CD4-positive, alpha-beta T cell (primary cell): Measurements from ENCODE around the gene CHPF2. TPM values are rescaled to one million over a fixed set of nuclear protein-coding genes. Genes with fewer than 3 reads are reported as not detected.
A peak's percentile ranks its signal among the peaks of the same experiment; 100 is the strongest.

Source experiments
- ATAC-seq: fragments of 200-7000 bp; cut with Tn5 transposase; one replicate; pipeline ENCODE4 v1.10.0; 2022; ENCODE audit warnings: mild to moderate bottlenecking; ENCODE audit not compliant: poor library complexity
- CTCF ChIA-PET: fragments of 350-600 bp; sonication (Branson Sonifier 250); formaldehyde crosslinking; loops from one replicate; lab custom pipeline; 2021; ENCODE audit warnings: antibody characterized with exemption, inconsistent platforms; lab: Charles Lee
- POLR2A ChIA-PET: fragments of 350-600 bp; sonication (Branson Sonifier 250); formaldehyde crosslinking; loops from one replicate; lab custom pipeline; 2021; ENCODE audit warnings: antibody characterized with exemption, inconsistent platforms; lab: Charles Lee
- DNase-seq, 14 experiments: peaks; one replicate each; pipeline ENCODE4 v3.0.0-alpha.2; 2013 to 2020; ENCODE audit warnings: mixed read lengths in 2 of 14
- H3K27ac ChIP-seq, 2 donors: one replicate each; pipeline versions ENCODE4 v1.5.1 to v1.7.0; 2013; ENCODE audit warnings: low read length in 2 of 2, low read depth in 1 of 2, mild to moderate bottlenecking in 1 of 2
- H3K27me3 ChIP-seq, 2 experiments: 1 replicate in 1 of 2; 2 replicates in 1 of 2; pipeline versions ENCODE4 v1.6.1 to v1.7.0; 2013; ENCODE audit warnings: low read length in 2 of 2, control low read depth in 1 of 2, mild to moderate bottlenecking in 1 of 2, moderate library complexity in 1 of 2; ENCODE audit not compliant: insufficient read depth in 2 of 2, control insufficient read depth in 1 of 2
- H3K36me3 ChIP-seq: one replicate; pipeline ENCODE4 v1.6.1; 2013; ENCODE audit warnings: low read length, control low read depth; ENCODE audit not compliant: insufficient read depth
- H3K4me1 ChIP-seq: one replicate; pipeline ENCODE4 v1.6.1; 2013; ENCODE audit warnings: low read length, control low read depth; ENCODE audit not compliant: insufficient read depth
- H3K4me3 ChIP-seq: one replicate; pipeline ENCODE4 v1.5.1; 2013; ENCODE audit warnings: mild to moderate bottlenecking, low read length, moderate library complexity
- H3K9me3 ChIP-seq, 2 experiments: 1 replicate in 1 of 2; 2 replicates in 1 of 2; pipeline versions ENCODE4 v1.6.1 to v1.7.0; 2013; ENCODE audit warnings: low read length in 2 of 2, mild to moderate bottlenecking in 2 of 2, control low read depth in 1 of 2, moderate library complexity in 1 of 2; ENCODE audit not compliant: control insufficient read depth in 1 of 2, insufficient read depth in 1 of 2
- H3K27ac Mint-ChIP-seq: one replicate; pipeline ENCODE4 v1.8.0; 2020; ENCODE audit warnings: mixed read lengths
- H3K27me3 Mint-ChIP-seq: one replicate; pipeline ENCODE4 v1.8.0; 2021; ENCODE audit warnings: mixed read lengths
- H3K36me3 Mint-ChIP-seq: one replicate; pipeline ENCODE4 v1.8.0; 2021; ENCODE audit warnings: low read depth, mixed read lengths
- H3K4me1 Mint-ChIP-seq: one replicate; pipeline ENCODE4 v1.8.0; 2021; ENCODE audit warnings: low read depth, mixed read lengths
- H3K4me3 Mint-ChIP-seq: one replicate; pipeline ENCODE4 v1.8.0; 2020; ENCODE audit warnings: mild to moderate bottlenecking, mixed read lengths
- H3K9me3 Mint-ChIP-seq: one replicate; pipeline ENCODE4 v1.8.0; 2020; ENCODE audit warnings: mixed read lengths
- CTCF ChIP-seq: fragments of 200-600 bp; IDR thresholded peaks from one replicate; pipeline ENCODE4 v1.8.0; 2022; ENCODE audit warnings: antibody characterized with exemption, mild to moderate bottlenecking
- intact Hi-C, 2 experiments: fragments of 100-400 bp; cut with DNase I in 1 of 2; cut with micrococcal nuclease in 1 of 2; formaldehyde crosslinking; loops; one replicate each; pipeline versions ENCODE4 v1.15.1 to v1.9.0; 2023 to 2025; cut with DNase I, micrococcal nuclease
- total RNA-seq, 174 experiments: library from RNA in 2 of 174; stranded (reverse) in 2 of 174; gene quantifications; one replicate each; pipeline ENCODE4 v1.2.3 and lab custom pipeline; 2021 to 2026

The CHPF2 gene
- total RNA-seq, 2 experiments from 2014 or later, result 29.6 to 30.5 TPM

GRCh38 chr7:151245360-151246101 is 13.2 kb downstream of the CHPF2 start:
- Histone ChIP-seq H3K36me3 (no peaks in the 10 kb centered on the region), H3K9me3 (no peaks in the 10 kb centered on the region), H3K27me3 (peaks cover 39 to 42% of the 10 kb centered on the region in 2 experiments), H3K4me1 (peaks cover 57% of the 10 kb centered on the region), H3K27ac (no peak overlapping the region), H3K4me3 (peak overlapping the region; percentile 47)
- H3K36me3 Mint-ChIP-seq, result no peaks in the 10 kb centered on the region
- peaks cover 52% of the 10 kb centered on the region for H3K4me1 Mint-ChIP-seq
- CTCF ChIA-PET, result interaction anchor here (0.7 to 2.7 kb wide), 3 partner anchors 10 to 122 kb away, joined by 3 to 15 read pairs (median 9); no protein-coding TSS in a partner anchor
- H3K27ac Mint-ChIP-seq, result no peak overlapping the region
- peaks cover 55% of the 10 kb centered on the region for H3K27me3 Mint-ChIP-seq
- intact Hi-C loops, result loop anchor here (1.0 to 10.0 kb wide), 5 partner anchors 19 to 121 kb away; partner anchors contain the start of genes ABCF2 (in 2 of the 2) and GBX1 (in 2 of the 2)
- TF ChIP-seq CTCF, result peak; percentile 74
- peak; percentile 43 to 86 (median 60) for DNase-seq
- ATAC-seq, result peak; percentile 68
- peak overlapping the region; percentile 54 for H3K4me3 Mint-ChIP-seq
- H3K9me3 Mint-ChIP-seq, result no peaks in the 10 kb centered on the region
- POLR2A ChIA-PET, result interaction anchor here (1.5 to 2.9 kb wide), 2 partner anchors 19 to 274 kb away, joined by 4 to 25 read pairs; partner anchors contain the start of genes ABCF2 and RHEB

GRCh38 chr7:151246102-151246850 is 14.0 kb downstream of the CHPF2 start:
- no peak overlapping the region for H3K27ac Mint-ChIP-seq
- no peaks in the 10 kb centered on the region for H3K9me3 Mint-ChIP-seq
- H3K4me1 Mint-ChIP-seq, result peaks cover 60% of the 10 kb centered on the region
- no peak for ATAC-seq
- H3K4me3 Mint-ChIP-seq, result peak overlapping the region; percentile 54
- H3K36me3 Mint-ChIP-seq, result no peaks in the 10 kb centered on the region
- no peaks in the 10 kb centered on the region for H3K9me3 ChIP-seq
- DNase-seq, result no peak
- no peak overlapping the region for H3K27ac ChIP-seq
- TF ChIP-seq CTCF, result no peak
- CTCF ChIA-PET, result interaction anchor here (0.7 to 2.7 kb wide), 2 partner anchors 39 to 122 kb away, joined by 3 to 15 read pairs; no protein-coding TSS in a partner anchor
- H3K27me3 ChIP-seq, result peaks cover 47 to 50% of the 10 kb centered on the region in 2 experiments
- H3K36me3 ChIP-seq, result no peaks in the 10 kb centered on the region
- peaks cover 63% of the 10 kb centered on the region for H3K27me3 Mint-ChIP-seq
- POLR2A ChIA-PET, result no interaction called here
- no peak overlapping the region for H3K4me3 ChIP-seq
- intact Hi-C loops, result loop anchor here (5.0 to 10.0 kb wide), 2 partner anchors 79 to 81 kb away; partner anchors contain the start of gene GBX1 (in 2 of the 2)
- H3K4me1 ChIP-seq, result peaks cover 58% of the 10 kb centered on the region

- H3K4me1 ChIP-seq, result peaks cover 63% of the 10 kb centered on the region
- H3K36me3 ChIP-seq, result no peaks in the 10 kb centered on the region
- DNase-seq (no peak), ATAC-seq (no peak)
- Mint-ChIP-seq H3K4me1 (peaks cover 61% of the 10 kb centered on the region), H3K36me3 (no peaks in the 10 kb centered on the region), H3K9me3 (no peaks in the 10 kb centered on the region), H3K27me3 (peaks cover 65% of the 10 kb centered on the region), H3K27ac (no peak overlapping the region), H3K4me3 (peak overlapping the region; percentile 63)
- ChIA-PET POLR2A (interaction anchor here (1.2 to 1.5 kb wide), 2 partner anchors 14 to 20 kb away, joined by 3 to 5 read pairs; partner anchors contain the start of genes ABCF2 and CHPF2), CTCF (no interaction called here)
- H3K9me3 ChIP-seq, result no peaks in the 10 kb centered on the region
- intact Hi-C loops, result loop anchor here (5.0 to 10.0 kb wide), 2 partner anchors 80 to 82 kb away; partner anchors contain the start of gene GBX1 (in 2 of the 2)
- no peak overlapping the region for H3K4me3 ChIP-seq
- peaks cover 50 to 55% of the 10 kb centered on the region in 2 experiments for H3K27me3 ChIP-seq
- TF ChIP-seq CTCF, result no peak
- H3K27ac ChIP-seq, result no peak overlapping the region
Measured at GRCh38 chr7:151246851-151247580, 14.7 kb downstream of the CHPF2 start.
